Activated T-helper 1 cell treated with anti-CD3 and anti-CD28 coated beads, Interleukin-2, amount 50 U/mL, for 16 hours (primary cell): Measurements from ENCODE around the gene PSG6.
"Not testable (repeated sequence)": the region's sequence is repeated elsewhere in the genome, so short reads cannot be mapped to it uniquely, and the experiment has no call there.

Source experiments
- DNase-seq, 2 donors: peaks; one replicate each; pipeline ENCODE4 v3.0.0-alpha.2; 2020; ENCODE audit warnings: low read depth in 1 of 2, low spot score in 1 of 2

Gene PSG6

GRCh38 chr19:42917634-42918033, at the start of gene PSG6:
Gene PSG6 (minus strand): TSS chr19:42917894. CDS start chr19:42917792, 102 bp downstream.
- not testable (repeated sequence) for DNase-seq

DNA sequence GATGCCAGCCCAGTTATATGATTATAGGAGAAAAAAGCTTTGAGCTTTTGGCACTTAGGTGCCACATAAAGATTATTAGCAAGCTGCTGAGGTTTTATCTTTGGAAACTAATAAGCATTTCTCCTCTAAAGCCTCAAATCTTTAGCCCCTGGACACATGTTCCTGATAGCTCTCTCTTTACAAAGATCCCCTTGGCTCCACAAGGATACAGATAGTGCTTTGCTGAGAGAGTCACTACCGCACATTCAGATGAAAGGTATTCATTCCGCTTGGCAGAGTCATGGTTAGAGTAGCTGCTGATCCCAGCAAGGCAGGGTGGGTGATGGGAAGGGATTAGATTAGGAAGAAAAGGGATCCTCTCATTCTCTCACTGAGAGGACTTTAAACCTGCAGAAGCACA, 47.5 kb upstream of the PSG6 start:
- DNase-seq: no peak

DNA sequence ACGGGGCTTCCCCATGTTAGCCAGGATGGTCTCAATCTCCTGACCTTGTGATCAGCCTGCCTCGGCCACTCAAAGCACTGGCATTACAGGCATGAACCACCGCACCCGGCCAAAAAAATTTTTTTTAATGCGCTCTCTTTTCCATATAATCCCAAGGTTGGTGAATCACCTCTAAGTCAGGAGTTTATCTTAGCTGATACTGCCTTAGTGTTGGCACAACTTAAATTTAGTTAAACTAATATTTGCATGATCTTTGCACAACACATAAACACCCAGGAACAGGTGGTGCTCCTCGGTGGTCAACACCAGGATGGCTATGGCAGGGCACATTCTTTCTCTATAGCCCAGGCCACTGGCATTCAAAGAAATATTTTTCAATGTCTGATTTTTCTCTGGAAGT, 43.4 kb upstream of the PSG6 start:
- no peak for DNase-seq

- DNase-seq: not testable (repeated sequence)
Measured at GRCh38 chr19:42952126-42952525, 34.4 kb upstream of the PSG6 start.

- DNase-seq: not testable (repeated sequence)
Measured at GRCh38 chr19:42951476-42951875, 33.8 kb upstream of the PSG6 start.

DNA sequence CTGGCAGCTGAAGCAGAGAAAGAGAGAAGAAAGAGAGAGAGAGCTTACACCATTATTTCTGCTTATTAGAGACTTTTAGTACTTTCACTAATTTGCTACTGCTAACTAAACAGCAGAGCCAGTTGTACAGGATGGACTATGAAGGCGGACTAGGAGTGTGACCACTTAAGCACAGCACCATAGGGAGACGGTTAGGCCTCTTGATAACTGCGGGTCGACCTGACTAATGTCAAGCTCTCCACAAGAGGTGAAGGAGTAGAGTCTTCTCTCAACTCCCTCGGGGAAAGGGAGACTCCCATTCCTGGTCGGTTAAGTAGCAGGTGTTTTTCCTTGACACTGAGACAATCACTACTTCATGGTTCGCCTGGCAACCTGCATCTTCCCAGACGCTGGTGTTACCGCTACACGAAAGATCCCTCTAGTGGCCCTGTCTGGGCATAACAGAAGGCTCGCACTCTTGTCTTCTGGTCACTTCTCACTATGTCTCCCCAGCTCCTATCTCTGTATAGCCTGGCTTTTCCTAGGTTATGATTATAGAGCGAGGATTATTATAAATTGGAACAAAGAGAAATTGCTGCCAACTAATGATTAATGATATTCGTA, 24.6 kb upstream of the PSG6 start:
- DNase-seq: no peak

DNA sequence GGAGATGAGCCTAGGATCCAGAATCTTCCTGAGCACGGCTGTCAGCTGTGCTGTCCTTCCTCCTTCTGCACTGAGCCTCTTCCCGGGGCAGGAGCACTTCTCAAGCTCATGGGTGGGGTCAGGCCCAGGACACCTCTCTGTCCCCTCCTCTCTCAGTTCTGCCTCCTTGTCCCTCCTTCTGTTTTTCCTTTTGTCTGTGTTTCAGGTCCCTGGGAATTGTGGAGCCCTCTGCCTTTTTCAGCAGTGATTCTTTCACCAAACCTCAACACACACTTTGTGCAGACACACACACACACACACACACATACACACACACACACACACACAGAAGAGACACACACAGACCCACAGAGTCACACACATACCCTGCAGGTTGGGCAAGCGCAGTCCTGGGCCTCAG, 19.4 kb upstream of the PSG6 start, which contains the start of gene PSG7:
Gene PSG7, minus strand, starts transcription at position 101 of the 400 bp plus-strand sequence. CDS start 131 bp downstream, outside the sequence.
- not testable (repeated sequence) for DNase-seq

GRCh38 chr19:42934726-42935125, 17.0 kb upstream of the PSG6 start:
- DNase-seq: not testable (repeated sequence)

DNA sequence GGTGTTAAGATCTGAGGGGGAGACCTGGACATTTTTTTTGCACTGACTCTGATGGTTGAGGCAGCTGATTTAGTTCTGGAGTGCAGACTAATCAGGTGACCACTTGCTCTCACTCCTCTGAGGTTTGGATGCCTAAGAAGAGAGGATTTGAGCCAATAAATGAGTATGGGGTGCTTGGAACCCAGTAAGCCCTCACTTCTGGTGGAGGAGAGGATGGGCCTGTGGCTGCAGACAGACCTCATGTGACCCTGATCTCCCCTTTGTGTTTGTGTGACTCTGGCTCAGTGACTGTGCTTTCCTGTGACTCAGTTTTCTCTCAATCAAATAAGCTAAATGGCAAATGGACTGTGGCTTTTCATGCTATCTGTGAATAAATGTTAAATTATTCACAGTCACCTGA, 16.5 kb upstream of the PSG6 start:
- not testable (repeated sequence) for DNase-seq

DNA sequence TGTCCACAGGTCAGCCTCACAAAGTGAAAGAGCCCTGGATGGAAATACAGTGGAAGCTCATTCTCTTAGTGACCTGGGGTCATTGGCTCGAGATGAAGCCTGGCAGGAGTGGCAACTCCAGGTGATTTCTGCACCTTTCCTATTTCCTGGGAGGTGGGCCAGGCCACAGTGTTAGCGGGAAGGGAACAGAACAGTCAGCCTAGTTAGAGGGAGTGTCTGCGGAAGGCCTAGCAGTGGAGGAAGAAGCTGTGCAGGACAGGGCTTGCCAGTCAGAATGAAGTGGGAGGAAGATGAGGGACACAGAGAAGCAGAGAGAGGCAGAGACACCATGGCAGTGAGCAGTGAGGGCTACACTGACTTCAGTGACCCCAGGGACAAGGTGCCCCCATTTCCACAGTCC, 15.7 kb upstream of the PSG6 start:
- DNase-seq: not testable (repeated sequence)

DNA sequence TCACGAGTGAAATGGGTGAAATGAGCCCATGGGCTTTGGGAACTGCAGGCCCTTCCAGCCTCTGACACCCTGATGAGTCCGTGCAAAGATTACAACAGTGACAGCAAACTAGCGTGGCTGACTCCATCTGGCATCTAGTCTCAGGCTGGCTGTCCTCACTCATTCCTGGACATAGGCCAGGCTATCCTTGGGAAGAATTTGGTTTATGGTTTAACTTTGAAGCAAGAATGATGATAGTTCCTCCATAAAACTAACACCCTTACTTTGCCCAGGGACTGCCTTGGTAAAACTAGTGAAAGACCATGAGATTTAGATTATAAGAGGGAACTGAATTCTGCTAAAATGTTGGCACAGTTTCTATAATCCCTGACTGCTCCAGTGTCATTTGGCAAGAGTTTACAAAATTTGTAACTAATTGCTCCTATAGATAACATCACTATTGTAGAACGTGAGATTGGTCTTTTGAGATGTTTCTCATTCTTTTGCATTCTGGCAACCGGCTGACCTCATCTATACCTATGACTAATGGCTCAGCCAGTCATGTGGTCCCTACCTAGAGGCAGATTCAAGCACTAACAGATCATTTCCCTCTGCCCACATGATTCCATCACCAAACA, 14.9 kb upstream of the PSG6 start:
- not testable (repeated sequence) for DNase-seq

DNA sequence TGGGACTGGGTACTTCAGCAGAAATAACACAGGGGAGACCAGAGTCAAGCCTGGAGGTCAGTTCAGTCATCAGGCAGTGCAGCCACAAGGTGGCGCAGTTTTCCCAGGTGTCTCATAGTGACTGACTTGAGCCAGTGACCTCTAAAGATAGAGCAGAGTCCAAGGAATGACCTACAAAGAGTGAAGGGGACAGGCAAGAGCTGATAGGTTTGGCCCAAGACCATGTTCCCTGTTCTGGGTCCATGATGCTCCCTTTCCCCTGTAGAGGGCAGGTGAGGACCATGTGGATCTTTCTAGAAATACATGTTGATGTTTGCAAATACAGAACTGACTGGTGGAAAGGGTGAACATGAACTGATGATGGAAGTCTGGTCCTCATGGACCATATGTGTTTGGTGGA, 12.5 kb upstream of the PSG6 start:
- DNase-seq: not testable (repeated sequence)

GRCh38 chr19:42928896-42929295, 11.2 kb upstream of the PSG6 start:
- no peak for DNase-seq

- DNase-seq: no peak
Measured at GRCh38 chr19:42926781-42927180, 9.1 kb upstream of the PSG6 start.

DNA sequence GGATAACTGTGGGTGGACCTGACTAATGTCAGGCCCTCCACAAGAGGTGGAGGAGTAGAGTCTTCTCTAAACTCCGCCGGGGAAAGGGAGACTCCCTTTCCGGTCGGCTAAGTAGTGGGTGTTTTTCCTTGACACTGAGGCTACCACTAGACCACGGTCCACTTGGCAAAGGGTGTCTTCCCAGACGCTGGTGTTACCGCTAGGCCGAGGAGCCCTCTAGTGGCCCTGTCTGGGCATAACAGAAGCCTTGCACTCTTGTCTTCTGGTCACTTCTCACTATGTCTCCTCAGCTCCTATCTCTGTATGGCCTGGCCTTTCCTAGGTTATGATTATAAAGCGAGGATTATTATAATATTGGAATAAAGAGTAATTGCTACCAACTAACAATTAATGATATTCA, 5.4 kb upstream of the PSG6 start:
- DNase-seq: not testable (repeated sequence)

DNA sequence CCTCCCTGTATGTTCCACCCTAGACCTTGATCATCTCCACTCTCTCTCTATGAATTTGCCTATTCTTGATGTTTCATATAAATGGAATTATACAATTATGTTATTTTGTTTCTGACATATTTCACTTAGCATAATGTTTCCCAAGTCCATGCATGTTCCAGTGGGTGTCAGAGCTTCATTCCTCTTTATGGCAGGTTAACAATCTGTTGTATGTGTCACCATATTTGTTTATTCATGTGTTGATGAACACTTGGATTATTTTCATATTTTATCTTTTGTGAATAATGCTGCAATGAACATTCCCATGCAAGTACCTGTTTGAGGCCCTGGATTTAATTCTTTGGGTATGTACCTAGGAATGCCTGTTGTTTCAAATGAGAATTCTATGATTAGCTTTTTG, 3.3 kb upstream of the PSG6 start:
- not testable (repeated sequence) for DNase-seq

DNA sequence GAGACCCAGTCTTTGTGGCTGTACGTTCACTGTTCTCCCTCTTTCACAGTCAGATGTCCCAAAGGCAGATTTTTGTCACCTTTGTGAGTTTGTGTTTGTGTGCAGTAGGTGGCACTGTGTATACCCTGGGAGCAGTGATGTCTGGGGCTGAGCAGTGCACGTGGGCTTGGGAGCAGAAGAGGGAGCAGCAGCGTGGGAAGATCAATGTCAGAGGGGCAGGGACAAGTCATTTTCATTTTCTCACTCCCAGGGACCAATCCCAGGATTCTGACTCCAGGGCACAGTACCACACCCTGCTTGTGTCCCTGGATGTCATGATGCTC, 2.0 kb upstream of the PSG6 start:
- DNase-seq: no peak

DNA sequence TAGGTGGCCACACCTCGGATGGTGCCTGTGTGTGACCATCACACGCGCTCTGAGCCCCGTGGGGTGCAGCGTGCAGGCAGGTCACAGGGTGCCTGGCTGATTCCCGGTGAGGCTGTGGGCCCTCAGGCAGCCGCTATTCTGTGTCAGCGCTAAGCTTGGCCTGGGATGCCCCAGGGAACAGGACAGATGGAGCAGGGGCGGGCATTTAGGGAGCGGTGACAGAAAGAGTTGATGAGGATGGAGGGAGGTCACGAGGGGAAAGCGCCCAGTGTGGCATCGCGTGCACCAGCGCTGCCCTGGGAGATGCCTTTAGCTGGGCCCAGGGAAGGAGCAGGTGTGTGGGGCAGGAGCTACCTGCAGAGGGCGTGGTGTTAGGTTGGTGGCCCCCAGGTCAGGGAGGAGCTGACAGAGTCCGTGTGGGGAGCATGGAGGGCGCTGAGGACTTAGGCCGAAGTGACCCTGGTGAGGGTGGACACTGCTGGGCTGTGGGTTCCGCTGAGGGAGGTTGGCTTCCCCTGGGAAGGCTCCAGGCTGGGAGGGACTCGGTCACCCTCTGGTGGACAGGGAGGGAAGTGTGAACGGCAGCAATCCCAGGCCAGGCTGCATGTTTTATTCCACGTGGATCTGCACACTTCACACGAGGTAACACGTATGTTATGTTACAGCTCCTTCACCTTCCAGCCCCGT, 1.5 kb upstream of the PSG6 start:
- not testable (repeated sequence) for DNase-seq

DNA sequence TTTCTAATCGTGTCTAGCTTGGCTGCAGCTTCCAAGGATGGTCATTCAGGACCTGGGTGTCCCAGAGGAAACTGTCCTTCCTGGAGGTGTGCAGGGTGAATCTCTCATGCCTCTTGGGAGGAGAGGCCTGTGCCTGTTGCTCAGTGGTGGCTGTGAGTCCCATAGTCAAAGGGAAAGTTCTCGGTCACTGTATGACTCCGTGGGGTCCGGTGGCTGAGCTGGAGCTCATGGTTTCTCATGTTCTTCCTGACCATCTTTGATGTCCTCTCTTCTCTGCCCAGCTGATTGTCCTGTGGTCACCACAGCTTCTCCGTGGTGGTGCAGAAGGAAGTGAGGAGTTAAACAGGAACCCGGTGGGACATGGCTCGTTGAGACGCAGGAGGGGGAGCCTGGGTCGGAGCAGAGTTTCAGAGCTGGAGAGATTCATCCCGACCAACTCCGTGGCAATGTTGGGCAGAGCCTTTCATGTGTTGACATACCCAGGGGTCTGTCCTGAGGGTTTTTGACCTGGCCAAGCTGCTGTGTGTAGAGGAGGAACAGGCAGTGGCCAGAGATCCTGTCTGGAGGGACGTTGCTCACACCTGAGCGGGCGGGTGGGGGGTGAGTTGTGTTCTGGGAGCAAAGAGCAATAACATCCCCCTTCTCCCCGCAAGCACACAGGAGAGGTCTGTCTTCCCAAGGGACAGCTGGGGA, 829 bp upstream of the PSG6 start:
- DNase-seq: not testable (repeated sequence)

- not testable (repeated sequence) for DNase-seq
Measured at GRCh38 chr19:42916931-42917330, 763 bp downstream of the PSG6 start.

DNA sequence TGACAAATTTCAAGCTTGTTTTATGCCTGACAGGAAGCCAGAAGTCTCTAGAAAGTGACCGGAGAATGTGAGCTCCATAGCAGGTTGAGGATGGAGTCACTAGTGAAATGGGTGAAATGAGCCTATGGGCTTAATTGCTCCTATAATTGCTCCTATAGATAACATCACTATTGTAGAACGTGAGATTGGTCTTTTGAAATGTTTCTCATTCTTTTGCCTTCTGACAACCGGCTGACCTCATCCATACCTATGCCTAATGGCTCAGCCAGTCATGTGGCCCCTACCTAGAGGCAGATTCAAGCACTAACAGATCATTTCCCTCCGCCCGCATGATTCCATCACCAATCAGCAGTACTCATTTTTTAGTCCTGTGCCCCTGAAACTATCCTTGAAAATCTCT, 4.2 kb downstream of the PSG6 start:
- DNase-seq: not testable (repeated sequence)

DNA sequence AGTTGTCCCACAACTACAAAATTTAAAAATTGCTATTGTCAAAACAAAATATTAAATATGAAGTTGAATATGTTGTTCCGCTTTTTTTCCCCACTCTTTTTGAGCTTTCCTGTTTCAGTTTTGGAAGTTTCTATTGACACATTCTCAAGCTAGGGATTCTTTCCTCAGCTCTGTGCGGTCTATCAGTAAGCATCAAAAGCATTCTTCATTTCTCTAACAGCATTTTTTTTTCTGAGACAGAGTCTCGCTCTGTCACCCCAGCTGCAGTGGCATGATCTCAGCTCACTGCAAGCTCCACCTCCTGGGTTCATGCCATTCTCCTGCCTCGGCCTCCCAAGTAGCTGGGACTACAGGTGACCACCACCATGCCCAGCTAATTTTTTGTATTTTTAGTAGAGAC, 4.8 kb downstream of the PSG6 start:
- not testable (repeated sequence) for DNase-seq
